ENCODE results near the gene ATP8A2.

ATP8A2 gene

DNA sequence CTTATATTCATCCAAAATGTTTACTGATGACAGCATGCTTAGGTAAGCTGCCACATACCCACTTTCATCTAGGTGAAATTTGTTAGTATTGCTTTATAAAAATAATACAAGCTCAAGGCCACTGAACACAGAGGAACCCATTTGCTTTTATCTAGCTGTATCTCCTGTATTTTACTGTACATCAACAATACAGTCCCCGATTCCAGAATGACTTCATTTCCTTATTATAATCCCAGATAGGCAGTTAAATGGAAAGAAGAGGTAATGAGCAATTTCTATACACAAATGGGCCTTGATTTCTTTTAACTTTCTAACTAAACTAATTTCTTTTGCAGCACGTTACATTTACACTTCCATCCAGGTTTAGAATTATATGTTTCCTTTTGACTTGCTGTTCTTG lies 593.8 kb downstream of the ATP8A2 start:
- Histone ChIP-seq H3K4me1 (ENCODE audit: control insufficient read depth in 1 of 2, insufficient read depth in 2 of 2, low read length in 2 of 2) (peaks cover 0 to 5% of the 10 kb centered on the region in 2 donors), H3K9me3 (ENCODE audit: control insufficient read depth in 1 of 2, low read length in 2 of 2) (no peaks in the 10 kb centered on the region), H3K4me3 (ENCODE audit: low read depth in 1 of 2, low read length in 2 of 2) (no peak overlapping the region), H3K36me3 (ENCODE audit: control insufficient read depth in 1 of 2, insufficient read depth in 2 of 2, low read length in 2 of 2) (no peaks in the 10 kb centered on the region), H3K27me3 (ENCODE audit: low read depth, low read length) (no peaks in the 10 kb centered on the region), H3K27ac (ENCODE audit: low read length) (no peak overlapping the region)

DNA sequence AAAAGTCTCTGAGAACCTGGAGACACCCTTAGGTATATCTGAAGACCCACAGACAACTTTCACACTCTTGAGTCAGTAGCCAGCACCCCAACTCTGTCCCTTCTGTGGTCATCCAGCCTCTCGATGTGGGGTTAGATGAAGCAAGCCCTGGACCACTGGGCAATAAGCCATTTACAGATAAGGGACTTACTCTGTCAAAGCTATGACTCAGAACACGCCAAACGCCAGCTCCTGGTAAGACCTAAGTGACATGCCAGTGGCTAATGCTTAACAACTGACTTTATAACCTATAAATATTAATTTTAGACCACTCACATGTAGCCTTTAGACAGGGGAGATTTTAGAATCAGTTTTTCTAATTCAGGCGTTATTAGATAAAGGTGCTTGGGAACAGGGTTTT lies 594.3 kb downstream of the ATP8A2 start:
- Histone ChIP-seq H3K4me1 (ENCODE audit: control insufficient read depth in 1 of 2, insufficient read depth in 2 of 2, low read length in 2 of 2) (peaks cover 0 to 5% of the 10 kb centered on the region in 2 donors), H3K27ac (ENCODE audit: low read length) (no peak overlapping the region), H3K4me3 (ENCODE audit: low read depth in 1 of 2, low read length in 2 of 2) (no peak overlapping the region), H3K36me3 (ENCODE audit: control insufficient read depth in 1 of 2, insufficient read depth in 2 of 2, low read length in 2 of 2) (no peaks in the 10 kb centered on the region), H3K9me3 (ENCODE audit: control insufficient read depth in 1 of 2, low read length in 2 of 2) (no peaks in the 10 kb centered on the region), H3K27me3 (ENCODE audit: low read depth, low read length) (no peaks in the 10 kb centered on the region)

DNA sequence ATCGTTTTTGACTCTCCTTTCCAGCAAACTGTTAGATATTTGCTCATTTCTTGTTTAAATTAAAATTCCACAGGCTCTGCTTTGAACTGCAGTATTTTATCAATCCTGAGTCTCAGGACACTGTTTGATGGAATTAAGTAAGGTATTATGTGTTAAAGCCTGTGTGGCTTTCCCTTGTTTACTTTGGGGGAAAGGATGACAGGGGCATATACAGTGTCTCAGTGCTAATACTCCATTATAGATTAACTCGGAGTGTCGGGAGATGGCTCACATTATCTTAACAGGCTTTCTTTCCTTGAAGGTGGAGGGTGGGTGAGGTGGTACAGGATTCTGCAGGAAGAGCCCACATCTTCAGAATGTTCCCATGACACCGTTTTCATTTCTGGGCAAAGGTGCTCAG lies 595.4 kb downstream of the ATP8A2 start:
- Histone ChIP-seq H3K27ac (ENCODE audit: low read length) (no peak overlapping the region), H3K4me1 (ENCODE audit: control insufficient read depth in 1 of 2, insufficient read depth in 2 of 2, low read length in 2 of 2) (peaks cover 0 to 5% of the 10 kb centered on the region in 2 donors), H3K27me3 (ENCODE audit: low read depth, low read length) (no peaks in the 10 kb centered on the region), H3K9me3 (ENCODE audit: control insufficient read depth in 1 of 2, low read length in 2 of 2) (no peaks in the 10 kb centered on the region), H3K36me3 (ENCODE audit: control insufficient read depth in 1 of 2, insufficient read depth in 2 of 2, low read length in 2 of 2) (no peaks in the 10 kb centered on the region), H3K4me3 (ENCODE audit: low read depth in 1 of 2, low read length in 2 of 2) (no peak overlapping the region)

GRCh38 chr13:25971047-25971446 lies 599.3 kb downstream of the ATP8A2 start:
- Histone ChIP-seq H3K4me3 (ENCODE audit: low read depth in 1 of 2, low read length in 2 of 2) (no peak overlapping the region), H3K4me1 (ENCODE audit: control insufficient read depth in 1 of 2, insufficient read depth in 2 of 2, low read length in 2 of 2) (no peaks in the 10 kb centered on the region), H3K36me3 (ENCODE audit: control insufficient read depth in 1 of 2, insufficient read depth in 2 of 2, low read length in 2 of 2) (no peaks in the 10 kb centered on the region), H3K9me3 (ENCODE audit: control insufficient read depth in 1 of 2, low read length in 2 of 2) (no peaks in the 10 kb centered on the region), H3K27me3 (ENCODE audit: low read depth, low read length) (no peaks in the 10 kb centered on the region), H3K27ac (ENCODE audit: low read length) (no peak overlapping the region)

DNA sequence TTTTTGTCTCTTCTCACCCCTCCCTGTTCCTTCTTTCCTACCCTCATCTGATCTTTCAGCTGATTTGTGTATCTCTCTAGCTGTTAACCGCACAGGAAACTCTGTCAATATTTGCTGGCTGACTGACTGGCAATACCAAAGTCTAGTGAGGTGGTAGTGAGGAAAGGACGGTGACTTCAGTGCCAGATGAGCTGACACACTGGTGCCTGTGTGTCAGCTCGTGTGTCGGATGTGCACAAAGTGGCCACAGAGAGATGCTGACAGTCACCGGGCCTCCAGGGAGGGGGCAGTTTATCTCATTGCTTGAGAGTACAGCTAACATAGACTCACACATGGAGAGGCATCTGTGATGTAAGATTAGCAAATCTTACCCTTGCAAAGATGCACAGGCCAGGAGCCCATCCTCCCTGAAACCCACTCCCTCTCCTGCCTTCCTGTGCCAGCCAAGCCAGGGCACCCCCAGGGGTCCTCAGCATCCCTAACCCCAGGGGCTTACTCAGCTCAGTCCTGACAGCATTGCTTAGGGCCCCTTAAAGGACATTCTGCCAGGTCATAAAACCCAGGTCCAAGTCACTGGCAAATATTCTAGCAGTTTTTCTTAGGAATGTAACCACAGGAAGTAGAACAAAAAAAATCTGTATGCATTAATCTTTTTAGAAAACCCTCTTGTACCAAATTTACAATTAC lies 599.8 kb downstream of the ATP8A2 start:
- Histone ChIP-seq H3K4me1 (ENCODE audit: control insufficient read depth in 1 of 2, insufficient read depth in 2 of 2, low read length in 2 of 2) (no peaks in the 10 kb centered on the region), H3K9me3 (ENCODE audit: control insufficient read depth in 1 of 2, low read length in 2 of 2) (no peaks in the 10 kb centered on the region), H3K36me3 (ENCODE audit: control insufficient read depth in 1 of 2, insufficient read depth in 2 of 2, low read length in 2 of 2) (no peaks in the 10 kb centered on the region), H3K27ac (ENCODE audit: low read length) (no peak overlapping the region), H3K27me3 (ENCODE audit: low read depth, low read length) (no peaks in the 10 kb centered on the region), H3K4me3 (ENCODE audit: low read depth in 1 of 2, low read length in 2 of 2) (no peak overlapping the region)

DNA sequence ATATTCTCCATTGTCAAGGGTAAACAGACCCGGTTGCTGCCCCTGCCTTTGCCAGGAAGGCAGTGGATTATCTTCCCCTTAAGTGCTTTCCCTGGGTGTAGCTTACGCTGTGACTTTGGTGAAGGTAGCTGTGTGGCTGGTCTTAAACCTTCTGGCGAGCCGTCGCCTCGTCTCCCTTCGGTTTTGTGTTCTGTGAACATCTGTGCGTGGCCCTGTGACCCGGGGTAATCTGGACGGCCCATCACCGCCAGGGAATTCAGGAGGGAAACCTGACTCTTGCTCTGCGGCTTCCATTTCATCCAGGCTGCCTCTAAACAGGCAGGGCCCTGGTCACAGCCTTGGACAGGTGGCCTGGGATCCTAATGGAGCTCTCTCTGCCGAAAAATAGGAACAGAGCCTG lies 601.3 kb downstream of the ATP8A2 start:
- Histone ChIP-seq H3K9me3 (ENCODE audit: control insufficient read depth in 1 of 2, low read length in 2 of 2) (no peaks in the 10 kb centered on the region), H3K4me1 (ENCODE audit: control insufficient read depth in 1 of 2, insufficient read depth in 2 of 2, low read length in 2 of 2) (no peaks in the 10 kb centered on the region), H3K27me3 (ENCODE audit: low read depth, low read length) (no peaks in the 10 kb centered on the region), H3K27ac (ENCODE audit: low read length) (no peak overlapping the region), H3K36me3 (ENCODE audit: control insufficient read depth in 1 of 2, insufficient read depth in 2 of 2, low read length in 2 of 2) (no peaks in the 10 kb centered on the region), H3K4me3 (ENCODE audit: low read depth in 1 of 2, low read length in 2 of 2) (no peak overlapping the region)

DNA sequence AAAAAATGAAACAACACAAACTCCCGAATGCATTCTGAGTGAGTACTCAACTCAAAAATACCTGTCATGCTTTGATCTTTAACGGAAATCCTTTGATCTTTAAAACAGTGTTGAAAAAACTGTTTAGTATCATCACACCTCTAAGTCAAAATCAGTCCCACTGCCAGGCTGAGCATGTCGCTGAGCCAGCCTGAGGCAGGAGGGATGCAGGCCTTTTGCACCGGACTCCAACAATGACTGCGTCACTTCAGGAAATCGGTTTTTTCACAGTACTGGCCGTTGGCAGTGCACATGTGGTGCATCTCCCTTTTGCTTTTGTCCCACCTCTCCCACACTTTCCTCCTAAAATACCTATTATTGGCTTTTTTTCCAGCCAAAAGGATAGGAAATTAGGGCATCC lies 601.8 kb downstream of the ATP8A2 start:
- Histone ChIP-seq H3K4me3 (ENCODE audit: low read depth in 1 of 2, low read length in 2 of 2) (no peak overlapping the region), H3K36me3 (ENCODE audit: control insufficient read depth in 1 of 2, insufficient read depth in 2 of 2, low read length in 2 of 2) (no peaks in the 10 kb centered on the region), H3K9me3 (ENCODE audit: control insufficient read depth in 1 of 2, low read length in 2 of 2) (no peaks in the 10 kb centered on the region), H3K27me3 (ENCODE audit: low read depth, low read length) (no peaks in the 10 kb centered on the region), H3K4me1 (ENCODE audit: control insufficient read depth in 1 of 2, insufficient read depth in 2 of 2, low read length in 2 of 2) (no peaks in the 10 kb centered on the region), H3K27ac (ENCODE audit: low read length) (no peak overlapping the region)

DNA sequence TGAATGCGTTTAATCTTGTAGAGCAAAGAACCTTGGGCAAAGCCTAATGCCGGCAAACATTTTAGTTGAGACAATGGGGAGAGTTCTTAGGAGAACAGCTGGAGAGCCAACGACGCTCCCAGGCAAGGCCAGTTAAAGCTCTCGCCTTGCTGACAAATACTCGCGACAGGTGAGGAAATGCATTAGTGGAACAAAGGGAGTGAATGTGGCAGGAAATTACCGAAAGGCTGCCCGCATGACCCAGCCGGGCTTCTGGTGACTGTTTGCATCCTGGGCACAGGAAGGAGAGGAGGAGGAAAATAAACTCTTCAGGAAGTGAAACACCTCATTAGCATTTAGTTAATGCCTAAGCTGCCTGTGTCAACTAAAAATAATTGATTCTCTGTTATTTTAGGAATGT lies 605.4 kb downstream of the ATP8A2 start:
- Histone ChIP-seq H3K9me3 (ENCODE audit: control insufficient read depth in 1 of 2, low read length in 2 of 2) (no peaks in the 10 kb centered on the region), H3K27me3 (ENCODE audit: low read depth, low read length) (no peaks in the 10 kb centered on the region), H3K4me1 (ENCODE audit: control insufficient read depth in 1 of 2, insufficient read depth in 2 of 2, low read length in 2 of 2) (no peaks in the 10 kb centered on the region), H3K36me3 (ENCODE audit: control insufficient read depth in 1 of 2, insufficient read depth in 2 of 2, low read length in 2 of 2) (no peaks in the 10 kb centered on the region), H3K4me3 (ENCODE audit: low read depth in 1 of 2, low read length in 2 of 2) (no peak overlapping the region), H3K27ac (ENCODE audit: low read length) (no peak overlapping the region)

GRCh38 chr13:25977671-25978070 lies 605.9 kb downstream of the ATP8A2 start:
- Histone ChIP-seq H3K36me3 (ENCODE audit: control insufficient read depth in 1 of 2, insufficient read depth in 2 of 2, low read length in 2 of 2) (no peaks in the 10 kb centered on the region), H3K4me3 (ENCODE audit: low read depth in 1 of 2, low read length in 2 of 2) (no peak overlapping the region), H3K4me1 (ENCODE audit: control insufficient read depth in 1 of 2, insufficient read depth in 2 of 2, low read length in 2 of 2) (no peaks in the 10 kb centered on the region), H3K27ac (ENCODE audit: low read length) (no peak overlapping the region), H3K9me3 (ENCODE audit: control insufficient read depth in 1 of 2, low read length in 2 of 2) (no peaks in the 10 kb centered on the region), H3K27me3 (ENCODE audit: low read depth, low read length) (no peaks in the 10 kb centered on the region)

- no peak overlapping the region for H3K27ac ChIP-seq (ENCODE audit: low read length)
Observed at GRCh38 chr13:25978961-25979360, 607.2 kb downstream of the ATP8A2 start.

DNA sequence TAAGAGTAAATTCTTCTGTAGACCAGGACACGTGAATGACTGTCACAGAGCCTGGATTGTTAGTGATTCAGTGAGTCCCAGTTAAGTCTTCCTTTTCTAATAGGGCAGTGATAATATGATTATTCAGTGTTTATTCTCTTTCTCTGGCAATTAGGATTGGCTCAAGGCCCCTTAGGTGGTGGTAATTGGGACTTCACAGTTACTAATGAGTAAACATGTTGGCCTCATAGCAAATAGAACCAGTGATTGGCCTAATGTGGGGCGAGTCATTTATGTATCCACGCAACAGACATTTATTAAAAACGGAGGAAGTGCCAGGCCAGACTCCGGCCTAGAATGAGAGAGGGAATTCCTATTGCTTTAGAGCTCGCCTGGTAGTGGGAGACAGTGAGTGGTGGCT lies 607.6 kb downstream of the ATP8A2 start:
- no peaks in the 10 kb centered on the region for H3K27me3 ChIP-seq (ENCODE audit: low read depth, low read length)
- no peak overlapping the region for H3K27ac ChIP-seq (ENCODE audit: low read length)

More at GRCh38 chr13:25978961-25979360, 607.2 kb downstream of the ATP8A2 start:
- Histone ChIP-seq H3K4me3 (ENCODE audit: low read depth in 1 of 2, low read length in 2 of 2) (no peak overlapping the region), H3K36me3 (ENCODE audit: control insufficient read depth in 1 of 2, insufficient read depth in 2 of 2, low read length in 2 of 2) (no peaks in the 10 kb centered on the region), H3K9me3 (ENCODE audit: control insufficient read depth in 1 of 2, low read length in 2 of 2) (no peaks in the 10 kb centered on the region), H3K27me3 (ENCODE audit: low read depth, low read length) (no peaks in the 10 kb centered on the region), H3K4me1 (ENCODE audit: control insufficient read depth in 1 of 2, insufficient read depth in 2 of 2, low read length in 2 of 2) (no peaks in the 10 kb centered on the region)

GRCh38 chr13:25980255-25980654 lies 608.5 kb downstream of the ATP8A2 start:
- no peaks in the 10 kb centered on the region for H3K27me3 ChIP-seq (ENCODE audit: low read depth, low read length)
- no peaks in the 10 kb centered on the region for H3K36me3 ChIP-seq (ENCODE audit: control insufficient read depth in 1 of 2, insufficient read depth in 2 of 2, low read length in 2 of 2)
- H3K27ac ChIP-seq (ENCODE audit: low read length): no peak overlapping the region
- H3K4me3 ChIP-seq (ENCODE audit: low read depth in 1 of 2, low read length in 2 of 2): no peak overlapping the region
- no peaks in the 10 kb centered on the region for H3K4me1 ChIP-seq (ENCODE audit: control insufficient read depth in 1 of 2, insufficient read depth in 2 of 2, low read length in 2 of 2)
- H3K9me3 ChIP-seq (ENCODE audit: control insufficient read depth in 1 of 2, low read length in 2 of 2): no peaks in the 10 kb centered on the region

More for the DNA sequence above, 607.6 kb downstream of the ATP8A2 start:
- H3K36me3 ChIP-seq (ENCODE audit: control insufficient read depth in 1 of 2, insufficient read depth in 2 of 2, low read length in 2 of 2): no peaks in the 10 kb centered on the region
- H3K4me3 ChIP-seq (ENCODE audit: low read depth in 1 of 2, low read length in 2 of 2): no peak overlapping the region
- no peaks in the 10 kb centered on the region for H3K4me1 ChIP-seq (ENCODE audit: control insufficient read depth in 1 of 2, insufficient read depth in 2 of 2, low read length in 2 of 2)
- H3K9me3 ChIP-seq (ENCODE audit: control insufficient read depth in 1 of 2, low read length in 2 of 2): no peaks in the 10 kb centered on the region

Data from muscle layer of duodenum (tissue), 2 donors.